ENCODE measurements around the gene STAT2. TPM values are rescaled to one million over a fixed set of nuclear protein-coding genes. Genes with fewer than 3 reads are reported as not detected.
"Not testable (repeated sequence)": the region's sequence is repeated elsewhere in the genome, so short reads cannot be mapped to it uniquely, and the experiment has no call there.

STAT2 gene
- total RNA-seq, 4 donors from 2014 or later = 93.8 to 182 (median 111) TPM

GRCh38 chr12:56358836-56359532, 923 bp downstream of the STAT2 start:
- TF ChIP-seq EP300 (IDR thresholded peaks at IDR 0.05) (no peak), POLR2A (IDR thresholded peaks at IDR 0.05) (no peak), CTCF (IDR thresholded peaks at IDR 0.05) (no peak), POLR2AphosphoS5 (IDR thresholded peaks at IDR 0.05) (no peak)
- peaks cover 29% of the 10 kb centered on the region for H3K4me1 ChIP-seq
- peaks cover 28% of the 10 kb centered on the region for H3K36me3 ChIP-seq
- no peaks in the 10 kb centered on the region for H3K27me3 ChIP-seq
- H3K27ac ChIP-seq = peak overlapping the region; percentile 92
- DNase-seq (ENCODE audit: low spot score in 2 of 2) = no peak
- peak overlapping the region; percentile 63 for H3K4me3 ChIP-seq
- H3K9me3 ChIP-seq = no peaks in the 10 kb centered on the region
- WGBS = 8% methylated on average over 1 of the region's 1 CpG

- H3K4me1 ChIP-seq = no peaks in the 10 kb centered on the region
- WGBS = 100% methylated on average over 2 of the region's 2 CpGs
- no peak for TF ChIP-seq CTCF (IDR thresholded peaks at IDR 0.05)
- no peak for TF ChIP-seq POLR2A (IDR thresholded peaks at IDR 0.05)
- no peak for TF ChIP-seq EP300 (IDR thresholded peaks at IDR 0.05)
- TF ChIP-seq POLR2AphosphoS5 (IDR thresholded peaks at IDR 0.05) = no peak
- no peaks in the 10 kb centered on the region for H3K9me3 ChIP-seq
- H3K27ac ChIP-seq = no peak overlapping the region
- H3K27me3 ChIP-seq = no peaks in the 10 kb centered on the region
- no peak overlapping the region for H3K4me3 ChIP-seq
- DNase-seq (ENCODE audit: low spot score in 2 of 2) = no peak
- peaks cover 100% of the 10 kb centered on the region for H3K36me3 ChIP-seq
Observed at GRCh38 chr12:56351325-56351724, 8.6 kb downstream of the STAT2 start.

- no peaks in the 10 kb centered on the region for H3K9me3 ChIP-seq
- H3K36me3 ChIP-seq = peaks cover 100% of the 10 kb centered on the region
- no peak overlapping the region for H3K4me3 ChIP-seq
- TF ChIP-seq EP300 (IDR thresholded peaks at IDR 0.05) = no peak
- WGBS = 66% methylated on average over 2 of the region's 2 CpGs
- no peaks in the 10 kb centered on the region for H3K27me3 ChIP-seq
- DNase-seq (ENCODE audit: low spot score in 2 of 2) = no peak
- no peaks in the 10 kb centered on the region for H3K4me1 ChIP-seq
- H3K27ac ChIP-seq = no peak overlapping the region
Observed at GRCh38 chr12:56350662-56351061, 9.2 kb downstream of the STAT2 start.

- Histone ChIP-seq H3K36me3 (peaks cover 97% of the 10 kb centered on the region), H3K27ac (no peak overlapping the region), H3K9me3 (no peaks in the 10 kb centered on the region), H3K27me3 (no peaks in the 10 kb centered on the region), H3K4me3 (no peak overlapping the region), H3K4me1 (no peaks in the 10 kb centered on the region)
- 88% methylated on average over 5 of the region's 5 CpGs for WGBS
- no peak for TF ChIP-seq EP300 (IDR thresholded peaks at IDR 0.05)
- no peak for TF ChIP-seq POLR2AphosphoS5 (IDR thresholded peaks at IDR 0.05)
- TF ChIP-seq CTCF (IDR thresholded peaks at IDR 0.05) = no peak
- TF ChIP-seq POLR2A (IDR thresholded peaks at IDR 0.05) = no peak
- no peak for DNase-seq (ENCODE audit: low spot score in 2 of 2)
Observed at GRCh38 chr12:56348776-56349175, 11.1 kb downstream of the STAT2 start.

- not testable (repeated sequence) for H3K4me1 ChIP-seq; H3K4me3 ChIP-seq; H3K9me3 ChIP-seq; DNase-seq (ENCODE audit: low spot score in 2 of 2); H3K27ac ChIP-seq; H3K27me3 ChIP-seq
- H3K36me3 ChIP-seq = peaks cover 97% of the 10 kb centered on the region
- WGBS = 83% methylated on average over 9 of the region's 9 CpGs
Observed at GRCh38 chr12:56347255-56347654, 12.7 kb downstream of the STAT2 start.

- peaks cover 97% of the 10 kb centered on the region for H3K36me3 ChIP-seq
- H3K9me3 ChIP-seq = no peaks in the 10 kb centered on the region
- no peak for TF ChIP-seq POLR2AphosphoS5 (IDR thresholded peaks at IDR 0.05)
- no peak for TF ChIP-seq EP300 (IDR thresholded peaks at IDR 0.05)
- TF ChIP-seq POLR2A (IDR thresholded peaks at IDR 0.05) = no peak
- TF ChIP-seq CTCF (IDR thresholded peaks at IDR 0.05) = no peak
- no peaks in the 10 kb centered on the region for H3K27me3 ChIP-seq
- H3K27ac ChIP-seq = no peak overlapping the region
- WGBS = 80% methylated on average over 7 of the region's 7 CpGs
- DNase-seq (ENCODE audit: low spot score in 2 of 2) = no peak
- no peaks in the 10 kb centered on the region for H3K4me1 ChIP-seq
- no peak overlapping the region for H3K4me3 ChIP-seq
Observed at GRCh38 chr12:56346675-56347074, 13.2 kb downstream of the STAT2 start.

GRCh38 chr12:56342290-56342689, 17.6 kb downstream of the STAT2 start:
- H3K27me3 ChIP-seq; DNase-seq (ENCODE audit: low spot score in 2 of 2); H3K4me3 ChIP-seq; H3K9me3 ChIP-seq; H3K4me1 ChIP-seq; H3K27ac ChIP-seq: not testable (repeated sequence)
- H3K36me3 ChIP-seq = peaks cover 53% of the 10 kb centered on the region
- 96% methylated on average over 2 of the region's 2 CpGs for WGBS

All from suprapubic skin (tissue), 4 donors.